C1 segment of cervical spinal cord (tissue), 14 donors: ENCODE measurements around the gene ASAP2.

Source experiments
- DNase-seq, 14 donors: peaks; one replicate each; lab custom pipeline; 2025; lab: John Stamatoyannopoulos, UW

The ASAP2 gene

DNA sequence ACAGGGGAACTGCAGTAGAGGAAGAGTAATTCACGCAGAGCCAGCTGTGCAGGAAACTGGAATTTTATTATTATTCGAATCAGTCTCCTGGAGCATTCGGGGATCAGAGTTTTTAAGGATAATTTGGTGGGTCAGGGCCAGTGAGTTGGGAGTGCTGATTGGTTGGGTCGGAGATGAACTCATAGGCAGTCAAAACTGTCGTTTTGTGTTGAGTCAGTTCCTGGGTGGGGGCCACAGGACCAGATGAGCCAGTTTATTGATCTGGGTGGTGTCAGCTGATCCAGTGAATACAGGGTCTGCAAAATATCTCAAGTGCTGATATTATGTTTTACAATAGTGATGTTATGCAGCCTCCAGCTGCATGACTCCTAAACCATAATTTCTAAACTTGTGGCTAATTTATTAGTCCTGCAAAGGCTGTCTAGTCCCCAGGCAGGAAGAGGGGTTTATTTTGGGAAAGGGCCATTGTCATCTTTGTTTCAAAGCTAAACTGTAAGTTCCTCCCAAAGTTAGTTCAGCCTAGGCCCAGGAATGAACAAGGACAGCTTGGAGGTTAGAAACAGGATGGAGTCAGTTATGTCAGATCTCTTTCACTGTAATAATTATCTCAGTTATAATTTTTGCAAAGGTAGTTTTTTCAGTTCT is 67.0 kb downstream of the ASAP2 start:
- no peak for DNase-seq

DNA sequence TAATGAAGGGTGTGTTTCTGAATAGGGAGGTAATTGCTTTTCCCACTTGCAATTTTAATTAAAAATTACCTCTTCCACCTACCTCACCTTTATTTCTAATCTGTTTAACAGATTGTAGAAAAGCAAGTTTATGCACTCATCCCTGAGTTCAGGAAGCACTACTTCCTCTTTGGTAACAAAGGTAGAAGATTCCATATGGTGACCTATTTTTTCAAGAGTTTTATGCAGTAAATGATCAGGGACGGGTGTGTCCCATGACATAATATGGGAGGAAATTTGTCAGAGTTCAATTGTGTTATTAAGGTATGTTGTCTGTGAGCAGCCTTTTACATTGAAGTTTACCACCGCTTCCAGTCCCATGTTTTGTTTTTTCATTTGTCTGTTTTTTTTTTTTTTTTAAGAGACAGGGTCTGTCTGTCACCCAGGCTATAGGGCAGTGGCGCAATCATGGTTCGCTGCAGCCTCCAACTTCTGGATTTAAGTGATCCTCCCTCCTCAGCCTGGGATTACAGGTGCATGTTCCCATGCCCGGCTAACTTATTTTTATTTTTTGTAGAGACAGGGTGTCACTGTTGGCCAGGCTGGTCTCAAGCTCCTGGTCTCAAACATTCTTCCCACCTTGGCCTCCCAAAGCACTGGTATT is 68.2 kb downstream of the ASAP2 start:
- no peak for DNase-seq

DNA sequence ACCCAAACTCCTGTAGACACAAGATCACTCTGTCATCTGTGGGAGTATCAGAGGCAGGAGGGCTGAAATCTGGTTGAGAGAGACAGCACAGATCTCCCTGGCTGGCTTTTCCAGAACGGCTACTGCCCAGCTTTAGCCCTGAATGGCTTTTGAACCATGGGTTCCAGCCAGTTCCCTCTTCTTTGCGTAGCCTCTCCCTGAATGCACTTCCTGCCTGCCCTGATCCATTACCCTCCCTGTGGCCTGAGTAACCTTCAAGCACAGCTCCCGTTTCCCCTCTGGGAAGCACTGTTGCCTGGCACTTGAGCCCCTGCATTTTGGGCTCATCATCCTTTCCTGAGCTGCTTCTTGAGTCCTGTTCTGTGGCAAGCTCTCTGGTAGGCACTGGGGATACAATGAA is 68.8 kb downstream of the ASAP2 start:
- DNase-seq: no peak

DNA sequence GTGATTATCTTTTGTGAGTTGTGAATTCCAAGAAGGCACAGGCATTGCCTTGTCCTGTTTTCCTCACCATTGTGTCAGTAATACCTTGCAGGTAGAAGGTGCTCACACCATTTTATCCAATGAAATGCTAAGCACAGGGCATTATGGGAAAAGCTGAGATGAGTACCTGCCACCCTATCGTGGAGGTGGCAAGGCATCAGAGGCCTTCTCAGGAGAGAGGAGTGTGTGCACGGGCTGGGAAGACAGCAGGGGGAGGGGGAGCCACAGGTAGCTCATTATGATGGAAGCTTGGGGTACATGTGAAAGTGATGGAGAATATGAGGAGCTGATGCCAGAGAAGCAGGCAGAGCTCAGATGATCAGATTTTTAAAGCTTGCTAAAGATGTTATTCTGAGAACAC is 69.5 kb downstream of the ASAP2 start:
- DNase-seq: no peak

- DNase-seq: no peak
Measured at GRCh38 chr2:9276901-9277451, 70.4 kb downstream of the ASAP2 start.

DNA sequence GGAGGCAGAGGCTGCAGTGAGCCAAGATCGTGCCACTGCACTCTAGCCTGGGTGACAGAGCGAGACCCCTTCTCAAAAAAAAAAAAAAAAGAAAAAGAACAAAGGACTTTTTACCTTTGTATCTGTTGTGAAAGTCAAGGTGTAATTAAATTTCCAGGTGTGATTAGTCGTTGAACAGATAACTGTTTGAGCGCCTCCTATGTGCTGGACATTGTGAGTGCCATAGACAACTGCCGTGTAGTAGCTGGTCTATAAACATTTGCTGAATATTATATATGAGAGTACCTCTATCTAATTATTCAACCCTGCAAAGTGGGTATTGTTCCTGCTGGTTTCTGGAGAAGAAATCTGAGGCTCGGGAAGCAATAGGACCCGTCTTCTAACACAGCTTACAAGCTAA is 71.8 kb downstream of the ASAP2 start:
- no peak for DNase-seq

DNA sequence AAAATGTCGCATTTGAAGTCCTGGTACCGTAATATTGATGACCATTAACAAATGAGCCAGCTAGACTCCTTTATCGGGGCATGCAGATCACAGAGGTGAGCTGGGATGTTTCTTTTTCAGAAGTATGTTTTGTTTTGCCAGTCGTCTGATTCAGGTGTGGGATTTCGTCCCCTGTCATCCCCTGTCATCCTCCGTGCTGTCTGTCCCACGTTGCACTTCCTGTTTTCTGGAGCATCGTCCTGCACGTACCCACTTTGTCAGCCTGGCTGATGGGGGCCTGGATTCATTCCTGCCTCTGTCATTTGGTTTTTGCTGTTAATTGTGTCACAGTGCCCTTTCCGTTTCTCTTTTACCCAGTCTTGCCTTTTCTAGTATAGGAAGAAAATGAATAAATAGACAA is 72.8 kb downstream of the ASAP2 start:
- no peak for DNase-seq

DNA sequence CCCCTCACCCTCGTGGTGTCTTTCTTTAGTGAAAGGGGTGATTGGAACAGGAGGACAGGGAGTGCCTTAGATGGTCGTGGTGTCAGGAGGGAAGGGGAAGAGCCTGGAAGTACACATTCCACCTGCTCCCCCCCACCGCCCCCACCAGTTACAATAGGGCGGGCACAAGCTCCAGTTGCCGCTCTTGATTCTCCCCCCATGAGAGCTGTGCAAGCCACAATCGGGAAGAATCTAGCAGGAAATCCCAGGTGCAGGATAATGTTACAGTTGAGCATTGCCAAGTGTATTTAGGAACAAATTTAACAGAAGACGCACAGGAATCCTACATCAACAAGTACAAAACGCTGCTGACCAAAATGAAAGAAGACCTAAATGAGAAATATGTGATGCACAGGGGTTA is 73.6 kb downstream of the ASAP2 start:
- DNase-seq: no peak

GRCh38 chr2:9281145-9281544 is 74.5 kb downstream of the ASAP2 start:
- DNase-seq: no peak

DNA sequence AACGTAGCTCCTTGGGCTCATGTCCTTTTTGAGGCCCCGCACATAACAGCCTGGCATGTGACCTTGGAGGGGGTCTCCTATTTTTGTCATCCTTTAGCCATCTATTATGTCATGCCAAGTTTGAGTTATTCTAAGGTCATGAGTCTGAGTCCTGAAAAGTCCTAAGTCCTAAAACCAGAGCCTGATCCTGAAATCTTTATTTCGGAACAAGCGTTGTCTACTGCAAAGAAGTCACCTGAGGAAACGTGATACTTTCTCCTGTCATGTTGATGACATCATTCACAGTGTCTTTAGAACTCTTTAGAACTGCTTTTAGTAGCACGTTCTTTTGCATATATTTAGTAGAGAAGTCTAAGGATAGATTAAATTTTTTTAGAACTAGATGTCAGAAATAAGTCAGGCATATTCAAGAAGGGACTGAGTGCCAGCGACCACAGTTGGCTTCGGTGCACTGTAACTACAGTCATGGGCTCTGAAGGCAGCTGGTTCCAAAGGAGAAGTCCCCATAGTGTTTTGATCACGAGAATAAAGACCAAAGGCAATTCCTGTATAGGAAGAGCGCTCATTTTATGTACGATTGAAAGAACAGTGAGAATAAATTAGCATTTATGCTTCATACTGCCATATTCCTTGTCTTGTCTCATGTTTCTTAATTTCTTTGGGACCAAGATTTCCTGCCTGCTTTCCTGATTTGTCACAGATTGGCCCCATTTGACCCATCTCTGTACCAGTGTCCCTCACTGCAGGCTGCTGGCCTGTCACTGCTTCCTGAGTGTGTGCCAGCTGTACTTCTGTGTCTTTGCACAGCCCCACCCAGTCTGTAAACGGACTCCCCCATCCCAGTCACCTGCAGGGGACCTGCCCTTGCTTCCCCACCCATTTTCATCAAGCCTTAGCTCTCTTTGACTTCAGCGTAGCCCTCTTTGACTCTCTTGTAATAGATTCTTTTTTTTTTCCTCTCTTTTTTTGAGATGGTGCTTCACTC is 75.8 kb downstream of the ASAP2 start:
- no peak for DNase-seq

GRCh38 chr2:9284521-9285297 is 78.1 kb downstream of the ASAP2 start:
- DNase-seq: no peak

- no peak for DNase-seq
Measured at GRCh38 chr2:9285385-9285920, 78.8 kb downstream of the ASAP2 start.

DNA sequence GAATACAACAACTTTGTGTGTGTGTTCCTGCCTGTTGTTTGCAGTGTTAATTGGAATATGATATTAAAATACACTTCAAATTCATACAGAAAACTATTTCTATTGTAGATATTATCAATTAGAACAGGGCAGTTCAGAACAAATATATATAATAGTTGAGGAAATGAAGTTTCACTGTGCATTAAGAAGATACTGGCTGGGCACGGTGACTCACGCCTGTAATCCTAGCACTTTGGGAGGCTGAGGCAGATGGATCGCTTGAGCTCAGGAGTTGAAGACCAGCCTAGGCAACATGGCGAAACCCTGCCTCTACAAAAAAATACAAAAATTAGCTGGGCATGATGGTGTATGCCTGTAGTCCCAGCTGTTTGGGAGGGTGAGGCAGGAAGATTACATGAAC is 79.3 kb downstream of the ASAP2 start:
- DNase-seq: no peak

DNA sequence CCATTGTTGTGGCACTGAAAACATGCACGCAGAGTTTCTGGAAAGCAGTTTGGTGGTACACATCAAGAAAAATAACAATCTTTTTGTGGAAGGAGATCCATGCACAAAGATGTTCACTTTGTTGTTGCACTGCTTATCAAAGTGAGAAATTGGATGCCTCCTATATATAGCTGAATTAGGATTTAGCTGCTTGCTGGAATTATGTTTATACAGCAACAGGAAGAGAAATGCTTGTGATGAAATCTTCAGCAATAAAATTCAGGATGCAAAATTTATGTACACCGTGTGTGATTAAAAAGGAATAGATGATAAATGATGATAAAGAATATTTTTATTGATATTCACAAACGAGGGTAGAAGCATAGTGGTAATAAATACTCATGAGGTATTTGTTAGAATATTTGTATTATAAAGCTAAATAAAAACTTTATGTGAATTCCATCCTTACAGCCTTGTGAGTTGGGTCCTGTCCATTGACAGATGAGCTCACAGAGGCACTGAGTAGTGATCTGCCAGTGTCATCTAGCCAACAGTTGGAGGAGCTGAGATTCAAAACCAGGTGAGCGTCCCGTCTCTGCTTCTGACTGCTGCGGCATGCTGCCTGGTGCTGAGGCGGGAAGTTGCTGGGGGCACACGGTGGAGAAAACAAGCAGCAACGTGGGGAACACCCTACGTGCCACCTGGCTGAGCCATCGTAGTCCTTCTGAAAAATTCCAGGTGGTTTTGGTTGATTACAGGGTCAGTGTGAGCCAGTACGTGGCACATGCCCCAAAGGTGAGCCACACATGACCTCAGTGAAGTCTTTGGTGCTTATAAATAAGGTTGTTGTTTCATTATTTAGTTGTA is 80.2 kb downstream of the ASAP2 start:
- DNase-seq: no peak

GRCh38 chr2:9287400-9288045 is 80.9 kb downstream of the ASAP2 start:
- no peak for DNase-seq

DNA sequence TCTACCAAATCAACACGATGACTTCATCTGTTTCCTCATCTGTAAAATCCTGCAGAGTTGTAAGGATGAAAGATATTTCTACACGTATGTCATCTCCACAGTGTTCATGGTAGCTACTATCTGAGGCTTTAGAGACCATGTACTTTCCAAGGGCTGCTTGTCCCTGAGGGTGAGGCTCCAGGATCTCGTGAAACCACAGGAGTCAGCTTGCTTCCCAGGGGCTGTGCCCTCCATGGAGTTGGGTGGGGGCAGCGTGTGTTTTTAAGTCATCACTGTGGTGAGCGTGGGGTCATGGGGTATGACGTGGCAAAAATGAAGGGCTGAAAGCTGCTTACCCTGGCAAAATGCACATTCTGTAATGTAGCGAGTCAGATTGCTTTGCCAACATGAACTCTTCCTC is 81.6 kb downstream of the ASAP2 start:
- DNase-seq: no peak

- DNase-seq: no peak
Measured at GRCh38 chr2:9288681-9289338, 82.2 kb downstream of the ASAP2 start.

DNA sequence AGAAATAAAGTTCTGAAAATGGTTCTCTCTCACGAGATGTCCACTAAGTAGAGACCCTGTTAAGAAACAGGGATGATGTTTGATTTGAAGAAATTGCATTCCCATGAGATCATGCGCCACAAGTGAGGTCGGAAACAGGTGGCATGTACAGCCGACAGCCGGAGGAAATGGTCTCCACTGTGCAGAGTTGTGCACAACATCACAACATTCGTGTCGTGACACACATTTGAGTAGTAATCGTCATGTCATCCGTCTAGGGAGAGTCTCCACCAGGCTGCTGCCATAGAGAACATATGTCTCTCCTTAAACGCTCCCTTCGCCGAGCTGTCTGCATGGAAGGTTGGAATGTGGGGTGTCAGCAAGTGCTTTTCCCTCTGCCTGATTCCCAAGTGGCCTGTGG is 84.7 kb downstream of the ASAP2 start:
- DNase-seq: no peak

GRCh38 chr2:9291866-9292265 is 85.3 kb downstream of the ASAP2 start:
- DNase-seq: no peak
